WTC11 (cell line): ENCODE measurements around the gene IGFN1. TPM values are rescaled to one million over a fixed set of nuclear protein-coding genes. Genes with fewer than 3 reads are reported as not detected.

Source experiments
- ATF1 ChIP-seq: sonication (generic); formaldehyde crosslinking; IDR thresholded peaks from 2 replicates; pipeline ENCODE4 v1.8.1; 2023; ENCODE audit warnings: mild to moderate bottlenecking, moderate library complexity, missing genetic modification reagents
- ATF6 ChIP-seq: sonication (generic); formaldehyde crosslinking; IDR thresholded peaks from 2 replicates; pipeline ENCODE4 v1.8.1; 2023; ENCODE audit warnings: mild to moderate bottlenecking, missing genetic modification reagents
- CREB1 ChIP-seq: sonication (generic); formaldehyde crosslinking; IDR thresholded peaks from 2 replicates; pipeline ENCODE4 v1.8.0; 2023; ENCODE audit warnings: mild to moderate bottlenecking, missing genetic modification reagents
- CTCF ChIP-seq: fragments of 200-600 bp; IDR thresholded peaks from 2 replicates; pipeline ENCODE4 v1.8.0; 2022; ENCODE audit warnings: antibody characterized with exemption
- ESRRA ChIP-seq: sonication (generic); formaldehyde crosslinking; IDR thresholded peaks from 2 replicates; pipeline ENCODE4 v1.8.1; 2022; ENCODE audit warnings: mild to moderate bottlenecking, missing genetic modification reagents, borderline replicate concordance
- FOXK1 ChIP-seq: sonication (generic); formaldehyde crosslinking; IDR thresholded peaks from 2 replicates; pipeline ENCODE4 v1.8.0; 2022; ENCODE audit warnings: mild to moderate bottlenecking, moderate library complexity, missing genetic modification reagents
- GABPB1 ChIP-seq: sonication (generic); formaldehyde crosslinking; IDR thresholded peaks from 2 replicates; pipeline ENCODE4 v1.8.1; 2023; ENCODE audit warnings: mild to moderate bottlenecking, missing genetic modification reagents
- GRHL2 ChIP-seq: fragments of 250-450 bp; sonication (Bioruptor Pico); IDR thresholded peaks from 2 replicates; pipeline ENCODE4 v1.8.0; 2022; ENCODE audit warnings: mild to moderate bottlenecking, moderate library complexity; ENCODE audit not compliant: insufficient replicate concordance, severe bottlenecking
- HMGXB4 ChIP-seq: sonication (generic); formaldehyde crosslinking; IDR thresholded peaks from 2 replicates; pipeline ENCODE4 v1.8.1; 2023; ENCODE audit warnings: mild to moderate bottlenecking, moderate library complexity, missing genetic modification reagents
- IRF1 ChIP-seq: sonication (generic); formaldehyde crosslinking; IDR thresholded peaks from 2 replicates; pipeline ENCODE4 v1.8.0; 2023; ENCODE audit warnings: missing genetic modification reagents
- NFATC4 ChIP-seq: fragments of 250-450 bp; sonication (Bioruptor Pico); IDR thresholded peaks from 2 replicates; pipeline ENCODE4 v1.9.0; 2021; ENCODE audit warnings: mild to moderate bottlenecking
- NR3C1 ChIP-seq: sonication (generic); formaldehyde crosslinking; conservative IDR thresholded peaks from 2 replicates; pipeline ENCODE4 v1.8.1; 2023; ENCODE audit warnings: low read depth, mild to moderate bottlenecking, missing genetic modification reagents
- SMAD4 ChIP-seq: sonication (generic); formaldehyde crosslinking; IDR thresholded peaks from 2 replicates; pipeline ENCODE4 v1.8.0; 2022; ENCODE audit warnings: mild to moderate bottlenecking, missing genetic modification reagents
- TEAD4 ChIP-seq: sonication (generic); formaldehyde crosslinking; IDR thresholded peaks from 2 replicates; pipeline ENCODE4 v1.8.0; 2022; ENCODE audit warnings: mild to moderate bottlenecking, missing genetic modification reagents
- USF2 ChIP-seq: sonication (generic); formaldehyde crosslinking; IDR thresholded peaks from 2 replicates; pipeline ENCODE4 v1.8.1; 2023; ENCODE audit warnings: mild to moderate bottlenecking, missing genetic modification reagents, moderate library complexity
- ZBTB43 ChIP-seq: sonication (generic); formaldehyde crosslinking; IDR thresholded peaks from 2 replicates; pipeline ENCODE4 v1.8.1; 2023; ENCODE audit warnings: mild to moderate bottlenecking, missing genetic modification reagents
- ZNF121 ChIP-seq: sonication (generic); formaldehyde crosslinking; IDR thresholded peaks from 2 replicates; pipeline ENCODE4 v1.8.0; 2023; ENCODE audit warnings: missing genetic modification reagents
- ZNF219 ChIP-seq: sonication (generic); formaldehyde crosslinking; IDR thresholded peaks from 2 replicates; pipeline ENCODE4 v1.8.0; 2023; ENCODE audit warnings: missing genetic modification reagents, mild to moderate bottlenecking, borderline replicate concordance
- ZNF425 ChIP-seq: fragments of 250-450 bp; sonication (Bioruptor Pico); conservative IDR thresholded peaks from 2 replicates; pipeline ENCODE4 v1.9.0; 2021; ENCODE audit warnings: mild to moderate bottlenecking
- total RNA-seq: library from RNA; stranded (reverse); gene quantifications from 3 replicates; pipeline ENCODE4 v1.2.3, GENCODE V29; 2021

IGFN1 gene
- total RNA-seq, 1 experiment from 2014 or later, result 0.11 TPM

- TF ChIP-seq GABPB1 (CRISPR knock-in tag) (no peak), USF2 (CRISPR knock-in tag) (no peak), ZNF425 (CRISPR knock-in tag) (no peak), SMAD4 (CRISPR knock-in tag) (no peak), GRHL2 (CRISPR knock-in tag) (no peak), ATF1 (CRISPR knock-in tag) (no peak), CTCF (no peak), NFATC4 (CRISPR knock-in tag) (no peak), FOXK1 (CRISPR knock-in tag) (no peak), NR3C1 (no peak), ZBTB43 (CRISPR knock-in tag) (no peak), ESRRA (CRISPR knock-in tag) (no peak), IRF1 (CRISPR knock-in tag) (no peak), CREB1 (no peak), ZNF219 (CRISPR knock-in tag) (no peak), TEAD4 (no peak), HMGXB4 (CRISPR knock-in tag) (peak; percentile 29; the same call in 1 of the 2 replicates), ATF6 (CRISPR knock-in tag) (no peak), ZNF121 (CRISPR knock-in tag) (no peak)
Observed at GRCh38 chr1:201259476-201260235, 69.0 kb downstream of the IGFN1 start (continued).
